ENCODE measurements around the gene SBF1.

The SBF1 gene

GRCh38 chr22:50423956-50424355, 50.9 kb downstream of the SBF1 start:
- Histone ChIP-seq H4K5ac (ENCODE audit: low read length) (no peak overlapping the region), H3K36me3 (ENCODE audit: control insufficient read depth, insufficient read depth, low read length) (peaks cover 14% of the 10 kb centered on the region), H3K79me1 (ENCODE audit: low read length) (no peaks in the 10 kb centered on the region), H3K23ac (ENCODE audit: low read length) (no peak overlapping the region), H3K4me1 (ENCODE audit: control insufficient read depth, low read depth, low read length) (no peaks in the 10 kb centered on the region), H3K4ac (ENCODE audit: low read depth, low read length) (no peak overlapping the region), H3K18ac (ENCODE audit: low read length) (no peak overlapping the region), H3K4me3 (ENCODE audit: low read length) (no peak overlapping the region), H2BK5ac (ENCODE audit: low read length) (no peak overlapping the region), H3K27ac (ENCODE audit: low read depth, low read length) (no peak overlapping the region), H4K8ac (ENCODE audit: low read depth, low read length) (no peak overlapping the region), H3K9ac (ENCODE audit: low read length) (no peak overlapping the region), H3K56ac (ENCODE audit: low read length) (no peak overlapping the region), H3K4me2 (ENCODE audit: low read length) (no peak overlapping the region), H2AK5ac (ENCODE audit: low read length) (no peak overlapping the region), H3K79me2 (ENCODE audit: control insufficient read depth, insufficient read depth, low read length) (no peaks in the 10 kb centered on the region), H2BK120ac (ENCODE audit: low read depth, low read length) (no peak overlapping the region), H2BK15ac (replicated peaks; ENCODE audit: low read depth) (no peak overlapping the region), H3K27me3 (ENCODE audit: insufficient read depth, low read length, poor library complexity) (no peaks in the 10 kb centered on the region)
- WGBS (ENCODE audit: extremely low coverage, insufficient coverage, low lambda C conversion rate), result no CpG with 5 or more reads among the region's 14 CpGs
- DNase-seq, result no peak

GRCh38 chr22:50422961-50423815, 51.6 kb downstream of the SBF1 start:
- H3K27me3 ChIP-seq (ENCODE audit: insufficient read depth, low read length, poor library complexity), result no peaks in the 10 kb centered on the region
- no peak overlapping the region for H2BK120ac ChIP-seq (ENCODE audit: low read depth, low read length)
- no peak overlapping the region for H4K8ac ChIP-seq (ENCODE audit: low read depth, low read length)
- H3K23ac ChIP-seq (ENCODE audit: low read length), result no peak overlapping the region
- no peak overlapping the region for H4K5ac ChIP-seq (ENCODE audit: low read length)
- no peak overlapping the region for H3K9ac ChIP-seq (ENCODE audit: low read length)
- no peak overlapping the region for H3K4ac ChIP-seq (ENCODE audit: low read depth, low read length)
- no peaks in the 10 kb centered on the region for H3K79me1 ChIP-seq (ENCODE audit: low read length)
- peaks cover 14% of the 10 kb centered on the region for H3K36me3 ChIP-seq (ENCODE audit: control insufficient read depth, insufficient read depth, low read length)
- no peak overlapping the region for H2BK15ac ChIP-seq (replicated peaks; ENCODE audit: low read depth)
- no peaks in the 10 kb centered on the region for H3K4me1 ChIP-seq (ENCODE audit: control insufficient read depth, low read depth, low read length)
- H3K4me2 ChIP-seq (ENCODE audit: low read length), result no peak overlapping the region
- H3K56ac ChIP-seq (ENCODE audit: low read length), result no peak overlapping the region
- H2BK5ac ChIP-seq (ENCODE audit: low read length), result no peak overlapping the region
- no peak overlapping the region for H3K4me3 ChIP-seq (ENCODE audit: low read length)
- WGBS (ENCODE audit: extremely low coverage, insufficient coverage, low lambda C conversion rate), result no CpG with 5 or more reads among the region's 21 CpGs
- H3K18ac ChIP-seq (ENCODE audit: low read length), result no peak overlapping the region
- no peak for DNase-seq
- no peaks in the 10 kb centered on the region for H3K79me2 ChIP-seq (ENCODE audit: control insufficient read depth, insufficient read depth, low read length)
- H3K27ac ChIP-seq (ENCODE audit: low read depth, low read length), result no peak overlapping the region
- H2AK5ac ChIP-seq (ENCODE audit: low read length), result no peak overlapping the region

DNA sequence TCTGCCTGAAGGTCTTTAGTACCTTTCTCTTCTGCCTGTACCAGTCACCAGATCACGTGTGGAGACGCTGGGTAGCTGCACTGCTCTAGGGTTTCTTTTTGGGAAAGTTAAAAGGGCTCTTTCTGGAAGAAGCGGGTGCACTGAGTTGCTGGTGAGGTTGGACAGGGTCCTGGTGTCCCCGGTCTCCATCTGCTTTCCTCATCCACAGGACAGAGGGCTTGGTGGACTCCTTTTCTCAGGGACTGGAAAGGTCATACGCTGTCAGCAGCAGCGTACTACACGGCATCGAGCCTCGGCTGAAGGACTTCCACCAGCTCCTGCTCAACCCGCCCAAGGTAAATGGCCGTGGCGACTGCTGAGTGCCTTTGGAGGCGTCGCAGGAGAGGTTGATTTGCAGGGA, 52.8 kb downstream of the SBF1 start:
- DNase-seq, result no peak
- H3K4me3 ChIP-seq (ENCODE audit: low read length), result no peak overlapping the region
- no peak overlapping the region for H4K8ac ChIP-seq (ENCODE audit: low read depth, low read length)
- H3K79me1 ChIP-seq (ENCODE audit: low read length), result no peaks in the 10 kb centered on the region
- H3K23ac ChIP-seq (ENCODE audit: low read length), result no peak overlapping the region
- no peak overlapping the region for H3K18ac ChIP-seq (ENCODE audit: low read length)
- H3K27me3 ChIP-seq (ENCODE audit: insufficient read depth, low read length, poor library complexity), result no peaks in the 10 kb centered on the region
- no peak overlapping the region for H2BK5ac ChIP-seq (ENCODE audit: low read length)
- WGBS (ENCODE audit: extremely low coverage, insufficient coverage, low lambda C conversion rate), result no CpG with 5 or more reads among the region's 14 CpGs
- no peak overlapping the region for H4K5ac ChIP-seq (ENCODE audit: low read length)
- H3K56ac ChIP-seq (ENCODE audit: low read length), result no peak overlapping the region
- no peak overlapping the region for H3K4ac ChIP-seq (ENCODE audit: low read depth, low read length)
- no peaks in the 10 kb centered on the region for H3K79me2 ChIP-seq (ENCODE audit: control insufficient read depth, insufficient read depth, low read length)
- H3K9ac ChIP-seq (ENCODE audit: low read length), result no peak overlapping the region
- H2AK5ac ChIP-seq (ENCODE audit: low read length), result no peak overlapping the region
- H3K36me3 ChIP-seq (ENCODE audit: control insufficient read depth, insufficient read depth, low read length), result peaks cover 20% of the 10 kb centered on the region
- H3K4me2 ChIP-seq (ENCODE audit: low read length), result no peak overlapping the region
- H2BK120ac ChIP-seq (ENCODE audit: low read depth, low read length), result no peak overlapping the region
- H3K4me1 ChIP-seq (ENCODE audit: control insufficient read depth, low read depth, low read length), result no peaks in the 10 kb centered on the region
- H2BK15ac ChIP-seq (replicated peaks; ENCODE audit: low read depth), result no peak overlapping the region
- no peak overlapping the region for H3K27ac ChIP-seq (ENCODE audit: low read depth, low read length)

DNA sequence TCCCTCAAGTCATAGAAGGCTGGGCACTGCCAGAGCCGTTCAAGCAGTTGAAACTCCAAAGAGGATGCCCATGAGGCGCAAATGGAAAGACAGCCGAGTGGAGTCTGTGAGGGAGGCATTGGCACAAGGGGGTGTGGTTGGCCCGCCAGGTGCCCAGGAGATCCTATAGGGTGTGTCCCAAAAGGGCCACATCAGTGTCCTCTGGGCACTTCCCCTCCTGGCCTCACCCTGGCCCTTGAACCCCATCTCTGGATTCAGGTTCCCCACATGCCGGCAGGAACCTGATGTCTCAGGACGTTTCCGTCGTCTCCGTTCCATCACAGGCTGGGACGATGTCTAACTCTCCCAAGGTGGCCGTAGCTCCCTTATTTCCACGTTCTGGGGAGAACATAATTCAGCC, 54.3 kb downstream of the SBF1 start:
- Histone ChIP-seq H3K4ac (ENCODE audit: low read depth, low read length) (no peak overlapping the region), H3K79me1 (ENCODE audit: low read length) (no peaks in the 10 kb centered on the region), H3K9ac (ENCODE audit: low read length) (no peak overlapping the region), H2BK120ac (ENCODE audit: low read depth, low read length) (no peak overlapping the region), H3K27ac (ENCODE audit: low read depth, low read length) (no peak overlapping the region), H3K4me1 (ENCODE audit: control insufficient read depth, low read depth, low read length) (no peaks in the 10 kb centered on the region), H3K18ac (ENCODE audit: low read length) (no peak overlapping the region), H2BK5ac (ENCODE audit: low read length) (no peak overlapping the region), H3K36me3 (ENCODE audit: control insufficient read depth, insufficient read depth, low read length) (peaks cover 21% of the 10 kb centered on the region), H4K8ac (ENCODE audit: low read depth, low read length) (no peak overlapping the region), H2BK15ac (replicated peaks; ENCODE audit: low read depth) (no peak overlapping the region), H3K79me2 (ENCODE audit: control insufficient read depth, insufficient read depth, low read length) (no peaks in the 10 kb centered on the region), H4K5ac (ENCODE audit: low read length) (no peak overlapping the region), H3K56ac (ENCODE audit: low read length) (no peak overlapping the region), H3K23ac (ENCODE audit: low read length) (no peak overlapping the region), H3K4me3 (ENCODE audit: low read length) (no peak overlapping the region), H3K4me2 (ENCODE audit: low read length) (no peak overlapping the region), H3K27me3 (ENCODE audit: insufficient read depth, low read length, poor library complexity) (no peaks in the 10 kb centered on the region), H2AK5ac (ENCODE audit: low read length) (no peak overlapping the region)
- no CpG with 5 or more reads among the region's 12 CpGs for WGBS (ENCODE audit: extremely low coverage, insufficient coverage, low lambda C conversion rate)
- DNase-seq, result no peak

DNA sequence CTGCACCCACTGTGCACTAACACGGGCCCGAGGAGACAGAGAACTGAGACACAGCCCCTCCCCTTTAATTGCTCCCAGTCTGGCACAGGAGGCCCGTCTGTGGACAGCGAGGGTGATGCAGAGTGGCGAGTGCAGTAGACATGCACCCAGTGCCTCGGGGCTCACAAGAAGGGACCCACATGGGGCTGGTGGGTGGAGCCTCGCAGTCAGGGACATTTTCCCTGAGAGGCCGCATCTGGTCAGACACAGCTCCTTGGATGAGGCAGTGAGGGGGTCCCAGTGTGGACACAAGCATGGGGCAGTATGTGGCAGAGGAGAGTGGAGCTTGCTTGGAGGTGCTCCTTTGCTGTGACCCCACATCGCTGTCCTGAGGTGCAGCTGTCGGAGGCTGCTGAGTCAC, 54.8 kb downstream of the SBF1 start:
- Histone ChIP-seq H3K9ac (ENCODE audit: low read length) (no peak overlapping the region), H3K79me2 (ENCODE audit: control insufficient read depth, insufficient read depth, low read length) (no peaks in the 10 kb centered on the region)

DNA sequence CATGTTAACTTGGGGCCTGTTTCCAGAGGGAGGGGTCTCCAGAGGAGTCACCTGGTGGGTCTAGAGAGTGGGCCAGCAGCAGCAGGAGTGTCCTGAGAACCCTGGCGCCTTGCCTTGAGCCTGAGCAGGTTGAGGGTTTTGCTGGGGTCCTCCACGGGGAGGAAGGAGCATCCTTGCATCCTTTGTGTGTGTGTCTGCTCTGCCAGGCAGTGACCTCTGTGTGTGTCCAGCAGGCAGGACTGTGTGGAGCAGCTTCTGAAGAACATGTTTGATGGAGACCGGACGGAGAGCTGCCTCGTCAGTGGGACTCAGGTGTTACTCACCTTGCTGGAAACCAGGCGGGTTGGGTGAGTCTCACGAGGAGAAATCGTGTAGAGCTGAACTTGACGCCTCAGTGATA, 55.7 kb downstream of the SBF1 start:
- no CpG with 5 or more reads among the region's 9 CpGs for WGBS (ENCODE audit: extremely low coverage, insufficient coverage, low lambda C conversion rate)

More for the DNA sequence above, 54.8 kb downstream of the SBF1 start:
- no CpG with 5 or more reads among the region's 10 CpGs for WGBS (ENCODE audit: extremely low coverage, insufficient coverage, low lambda C conversion rate)
- no peaks in the 10 kb centered on the region for H3K4me1 ChIP-seq (ENCODE audit: control insufficient read depth, low read depth, low read length)
- no peak overlapping the region for H3K27ac ChIP-seq (ENCODE audit: low read depth, low read length)
- no peak overlapping the region for H4K5ac ChIP-seq (ENCODE audit: low read length)
- no peak overlapping the region for H3K4me2 ChIP-seq (ENCODE audit: low read length)
- H3K4me3 ChIP-seq (ENCODE audit: low read length), result no peak overlapping the region
- H2AK5ac ChIP-seq (ENCODE audit: low read length), result no peak overlapping the region
- no peak overlapping the region for H4K8ac ChIP-seq (ENCODE audit: low read depth, low read length)
- no peak for DNase-seq
- H3K23ac ChIP-seq (ENCODE audit: low read length), result no peak overlapping the region
- no peak overlapping the region for H3K4ac ChIP-seq (ENCODE audit: low read depth, low read length)
- H2BK120ac ChIP-seq (ENCODE audit: low read depth, low read length), result no peak overlapping the region
- no peak overlapping the region for H3K56ac ChIP-seq (ENCODE audit: low read length)
- no peak overlapping the region for H2BK5ac ChIP-seq (ENCODE audit: low read length)
- no peak overlapping the region for H3K18ac ChIP-seq (ENCODE audit: low read length)
- H3K36me3 ChIP-seq (ENCODE audit: control insufficient read depth, insufficient read depth, low read length), result peaks cover 21% of the 10 kb centered on the region
- H2BK15ac ChIP-seq (replicated peaks; ENCODE audit: low read depth), result no peak overlapping the region
- no peaks in the 10 kb centered on the region for H3K27me3 ChIP-seq (ENCODE audit: insufficient read depth, low read length, poor library complexity)
- no peaks in the 10 kb centered on the region for H3K79me1 ChIP-seq (ENCODE audit: low read length)

More for the DNA sequence above, 55.7 kb downstream of the SBF1 start:
- no peak for DNase-seq
- H2BK120ac ChIP-seq (ENCODE audit: low read depth, low read length), result no peak overlapping the region
- H3K9ac ChIP-seq (ENCODE audit: low read length), result no peak overlapping the region
- no peak overlapping the region for H2AK5ac ChIP-seq (ENCODE audit: low read length)
- no peak overlapping the region for H3K23ac ChIP-seq (ENCODE audit: low read length)
- H3K56ac ChIP-seq (ENCODE audit: low read length), result no peak overlapping the region
- H2BK15ac ChIP-seq (replicated peaks; ENCODE audit: low read depth), result no peak overlapping the region
- no peak overlapping the region for H3K4me3 ChIP-seq (ENCODE audit: low read length)
- no peak overlapping the region for H3K18ac ChIP-seq (ENCODE audit: low read length)
- no peaks in the 10 kb centered on the region for H3K4me1 ChIP-seq (ENCODE audit: control insufficient read depth, low read depth, low read length)
- H3K4me2 ChIP-seq (ENCODE audit: low read length), result no peak overlapping the region
- H2BK5ac ChIP-seq (ENCODE audit: low read length), result no peak overlapping the region
- no peaks in the 10 kb centered on the region for H3K79me2 ChIP-seq (ENCODE audit: control insufficient read depth, insufficient read depth, low read length)
- H3K36me3 ChIP-seq (ENCODE audit: control insufficient read depth, insufficient read depth, low read length), result peaks cover 21% of the 10 kb centered on the region
- no peaks in the 10 kb centered on the region for H3K27me3 ChIP-seq (ENCODE audit: insufficient read depth, low read length, poor library complexity)
- H4K8ac ChIP-seq (ENCODE audit: low read depth, low read length), result no peak overlapping the region
- H3K79me1 ChIP-seq (ENCODE audit: low read length), result no peaks in the 10 kb centered on the region
- no peak overlapping the region for H3K27ac ChIP-seq (ENCODE audit: low read depth, low read length)
- no peak overlapping the region for H3K4ac ChIP-seq (ENCODE audit: low read depth, low read length)
- H4K5ac ChIP-seq (ENCODE audit: low read length), result no peak overlapping the region

All from mesendoderm (in vitro differentiated cells).